ENCODE data around the gene PHF10. TPM values are rescaled to one million over a fixed set of nuclear protein-coding genes. Genes with fewer than 3 reads are reported as not detected.
"Not testable (repeated sequence)": the region's sequence is repeated elsewhere in the genome, so short reads cannot be mapped to it uniquely, and the experiment has no call there.

The PHF10 gene
- total RNA-seq, 1 donor from 2014 or later = 50.6 TPM

- H3K27me3 Mint-ChIP-seq (ENCODE audit: unreplicated experiment) = no peaks in the 10 kb centered on the region
- no peaks in the 10 kb centered on the region for H3K9me3 Mint-ChIP-seq (ENCODE audit: unreplicated experiment)
- no peak for DNase-seq (ENCODE audit: extremely low spot score, unreplicated experiment)
- H3K4me3 Mint-ChIP-seq (ENCODE audit: unreplicated experiment) = peak overlapping the region; percentile 88
- H3K27ac Mint-ChIP-seq (ENCODE audit: unreplicated experiment) = peak overlapping the region; percentile 90
- H3K4me1 Mint-ChIP-seq (ENCODE audit: unreplicated experiment) = peaks cover 37% of the 10 kb centered on the region
- TF ChIP-seq, protein P1, sequence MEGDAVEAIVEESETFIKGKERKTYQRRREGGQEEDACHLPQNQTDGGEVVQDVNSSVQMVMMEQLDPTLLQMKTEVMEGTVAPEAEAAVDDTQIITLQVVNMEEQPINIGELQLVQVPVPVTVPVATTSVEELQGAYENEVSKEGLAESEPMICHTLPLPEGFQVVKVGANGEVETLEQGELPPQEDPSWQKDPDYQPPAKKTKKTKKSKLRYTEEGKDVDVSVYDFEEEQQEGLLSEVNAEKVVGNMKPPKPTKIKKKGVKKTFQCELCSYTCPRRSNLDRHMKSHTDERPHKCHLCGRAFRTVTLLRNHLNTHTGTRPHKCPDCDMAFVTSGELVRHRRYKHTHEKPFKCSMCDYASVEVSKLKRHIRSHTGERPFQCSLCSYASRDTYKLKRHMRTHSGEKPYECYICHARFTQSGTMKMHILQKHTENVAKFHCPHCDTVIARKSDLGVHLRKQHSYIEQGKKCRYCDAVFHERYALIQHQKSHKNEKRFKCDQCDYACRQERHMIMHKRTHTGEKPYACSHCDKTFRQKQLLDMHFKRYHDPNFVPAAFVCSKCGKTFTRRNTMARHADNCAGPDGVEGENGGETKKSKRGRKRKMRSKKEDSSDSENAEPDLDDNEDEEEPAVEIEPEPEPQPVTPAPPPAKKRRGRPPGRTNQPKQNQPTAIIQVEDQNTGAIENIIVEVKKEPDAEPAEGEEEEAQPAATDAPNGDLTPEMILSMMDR (IDR thresholded peaks at IDR 0.05) = no peak
- H3K36me3 Mint-ChIP-seq (ENCODE audit: unreplicated experiment) = peaks cover 4% of the 10 kb centered on the region
Measured at GRCh38 chr6:169701311-169701953, 22.9 kb downstream of the PHF10 start.

DNA sequence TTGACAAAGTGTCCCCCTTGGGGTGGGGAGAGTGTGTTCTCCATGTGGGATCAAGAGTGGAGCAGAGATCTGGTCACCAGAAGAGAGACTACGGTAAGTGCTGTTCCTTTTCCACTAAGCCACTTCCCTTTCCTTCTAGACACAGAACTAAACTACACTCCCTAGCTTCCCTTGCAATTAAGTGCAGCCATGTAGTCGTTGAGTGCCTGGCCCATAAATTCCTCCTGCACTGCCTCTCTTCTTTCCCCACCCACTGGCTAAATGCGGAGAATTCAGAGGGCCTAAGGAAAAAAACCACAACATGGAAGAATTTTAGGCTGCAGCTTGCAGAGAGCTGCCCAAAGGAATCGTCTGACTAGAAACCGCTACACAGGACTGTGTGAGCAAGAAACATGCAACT lies 24.0 kb downstream of the PHF10 start:
- H3K9me3 Mint-ChIP-seq (ENCODE audit: unreplicated experiment) = peaks cover 4% of the 10 kb centered on the region
- DNase-seq (ENCODE audit: extremely low spot score, unreplicated experiment) = no peak
- peaks cover 5% of the 10 kb centered on the region for H3K36me3 Mint-ChIP-seq (ENCODE audit: unreplicated experiment)
- peak overlapping the region; percentile 10 for H3K4me3 Mint-ChIP-seq (ENCODE audit: unreplicated experiment)
- H3K4me1 Mint-ChIP-seq (ENCODE audit: unreplicated experiment) = peaks cover 35% of the 10 kb centered on the region
- no peaks in the 10 kb centered on the region for H3K27me3 Mint-ChIP-seq (ENCODE audit: unreplicated experiment)
- TF ChIP-seq, protein P1 (IDR thresholded peaks at IDR 0.05) = no peak
- no peak overlapping the region for H3K27ac Mint-ChIP-seq (ENCODE audit: unreplicated experiment)

GRCh38 chr6:169697115-169697514 lies 27.2 kb downstream of the PHF10 start:
- peaks cover 11% of the 10 kb centered on the region for H3K4me1 Mint-ChIP-seq (ENCODE audit: unreplicated experiment)
- H3K9me3 Mint-ChIP-seq (ENCODE audit: unreplicated experiment); DNase-seq (ENCODE audit: extremely low spot score, unreplicated experiment); H3K36me3 Mint-ChIP-seq (ENCODE audit: unreplicated experiment); H3K27me3 Mint-ChIP-seq (ENCODE audit: unreplicated experiment); H3K27ac Mint-ChIP-seq (ENCODE audit: unreplicated experiment); H3K4me3 Mint-ChIP-seq (ENCODE audit: unreplicated experiment): not testable (repeated sequence)
- TF ChIP-seq, protein P1 (IDR thresholded peaks at IDR 0.05) = peak; percentile 48

- Mint-ChIP-seq H3K4me1 (ENCODE audit: unreplicated experiment) (peaks cover 2% of the 10 kb centered on the region), H3K36me3 (ENCODE audit: unreplicated experiment) (peaks cover 12% of the 10 kb centered on the region), H3K27ac (ENCODE audit: unreplicated experiment) (no peak overlapping the region), H3K9me3 (ENCODE audit: unreplicated experiment) (peaks cover 9% of the 10 kb centered on the region), H3K4me3 (ENCODE audit: unreplicated experiment) (no peak overlapping the region), H3K27me3 (ENCODE audit: unreplicated experiment) (no peaks in the 10 kb centered on the region)
- TF ChIP-seq, protein P1 (IDR thresholded peaks at IDR 0.05) = no peak
- no peak for DNase-seq (ENCODE audit: extremely low spot score, unreplicated experiment)
Measured at GRCh38 chr6:169695131-169695530, 29.2 kb downstream of the PHF10 start.

DNA sequence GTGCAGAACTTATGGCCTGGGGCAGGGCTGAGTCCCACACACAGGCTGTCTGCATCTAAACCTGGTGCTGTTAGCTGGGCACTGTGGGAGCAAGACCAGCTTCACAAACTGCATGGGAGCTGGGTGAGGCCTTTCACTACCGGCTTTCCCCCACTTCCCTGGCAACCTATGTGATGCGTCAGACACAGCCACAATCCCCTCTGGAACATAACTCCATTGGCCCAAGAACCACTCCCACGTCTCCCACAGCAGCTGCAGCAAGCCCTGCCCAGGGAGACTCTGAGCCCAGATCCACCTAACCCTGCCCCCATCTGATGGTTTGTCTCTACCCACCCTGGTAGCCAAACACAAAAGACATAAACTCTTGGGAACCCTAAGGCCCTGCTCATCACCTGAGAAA lies 31.8 kb downstream of the PHF10 start:
- H3K27ac Mint-ChIP-seq (ENCODE audit: unreplicated experiment) = no peak overlapping the region

More for the DNA sequence above, 31.8 kb downstream of the PHF10 start:
- Mint-ChIP-seq H3K9me3 (ENCODE audit: unreplicated experiment) (peaks cover 9% of the 10 kb centered on the region), H3K4me3 (ENCODE audit: unreplicated experiment) (no peak overlapping the region), H3K36me3 (ENCODE audit: unreplicated experiment) (peaks cover 19% of the 10 kb centered on the region), H3K4me1 (ENCODE audit: unreplicated experiment) (peaks cover 2% of the 10 kb centered on the region), H3K27me3 (ENCODE audit: unreplicated experiment) (no peaks in the 10 kb centered on the region)
- no peak for DNase-seq (ENCODE audit: extremely low spot score, unreplicated experiment)
- TF ChIP-seq, protein P1 (IDR thresholded peaks at IDR 0.05) = no peak

Data from osteocyte (in vitro differentiated cells).